HEK293 (cell line): Measurements from ENCODE around the gene JOSD1.

Experiments used
- CTCF ChIA-PET: fragments of 350-600 bp; formaldehyde crosslinking; extraction: SDS; loops from one replicate; lab custom pipeline; 2021; ENCODE audit warnings: antibody characterized with exemption; lab: Yijun Ruan, JAX
- POLR2A ChIA-PET: fragments of 300-600 bp; formaldehyde crosslinking; extraction: SDS; loops from one replicate; lab custom pipeline; 2020; ENCODE audit warnings: antibody characterized with exemption, inconsistent platforms; lab: Yijun Ruan, JAX
- H3K27ac ChIP-seq: fragments of 200-500 bp; sonication (Bioruptor generic); 2 replicates; pipeline ENCODE4 v1.5.1; 2014; ENCODE audit warnings: low read depth, low read length, control low read depth, inconsistent platforms; ENCODE audit errors: extremely low read depth
- H3K36me3 ChIP-seq, 2 experiments: fragments of 200-500 bp in 1 of 2; sonication (Bioruptor generic) in 1 of 2; 1 replicate in 1 of 2; 2 replicates in 1 of 2; pipeline ENCODE4 v1.5.1; 2014 to 2017; ENCODE audit warnings: inconsistent platforms in 2 of 2, low read length in 2 of 2; ENCODE audit not compliant: control insufficient read depth in 2 of 2, insufficient read depth in 1 of 2
- H3K4me1 ChIP-seq: fragments of 200-500 bp; sonication (Bioruptor generic); 2 replicates; pipeline ENCODE4 v1.5.1; 2014; ENCODE audit warnings: mild to moderate bottlenecking, low read length, inconsistent platforms; ENCODE audit not compliant: control insufficient read depth, insufficient read depth
- H3K4me3 ChIP-seq: 2 replicates; pipeline ENCODE4 v1.5.1; 2011; ENCODE audit warnings: low read depth, mild to moderate bottlenecking, control low read depth, low read length, moderate library complexity
- H3K9me3 ChIP-seq: fragments of 200-500 bp; sonication (Bioruptor generic); 2 replicates; pipeline ENCODE4 v1.5.1; 2014; ENCODE audit warnings: low read depth, low read length, inconsistent platforms; ENCODE audit not compliant: control insufficient read depth, insufficient read depth
- ATF2 ChIP-seq: fragments of 450-650 bp; formaldehyde crosslinking; IDR thresholded peaks from 2 replicates; pipeline ENCODE4 v1.5.1; 2016; ENCODE audit warnings: missing biosample characterization, missing genetic modification characterization, low read depth
- GFI1B ChIP-seq: fragments of 450-650 bp; formaldehyde crosslinking; IDR thresholded peaks from 2 replicates; pipeline ENCODE4 v1.5.1; 2016; ENCODE audit warnings: missing biosample characterization, missing genetic modification characterization
- GLIS1 ChIP-seq: fragments of 450-650 bp; formaldehyde crosslinking; IDR thresholded peaks from 2 replicates; pipeline ENCODE4 v1.5.1; 2016; ENCODE audit warnings: missing biosample characterization, missing genetic modification characterization
- IKZF3 ChIP-seq: fragments of 450-650 bp; IDR thresholded peaks from 2 replicates; pipeline ENCODE4 v1.5.0; 2018; ENCODE audit warnings: missing biosample characterization, mild to moderate bottlenecking, missing genetic modification characterization, moderate library complexity
- PRDM1 ChIP-seq: fragments of 450-650 bp; formaldehyde crosslinking; IDR thresholded peaks from 2 replicates; pipeline ENCODE4; 2016; ENCODE audit warnings: missing biosample characterization, missing genetic modification characterization
- PRDM4 ChIP-seq: fragments of 450-650 bp; formaldehyde crosslinking; IDR thresholded peaks from 2 replicates; pipeline ENCODE4 v1.5.1; 2017; ENCODE audit warnings: missing biosample characterization, missing genetic modification characterization
- SP3 ChIP-seq: fragments of 450-650 bp; formaldehyde crosslinking; IDR thresholded peaks from 2 replicates; pipeline ENCODE4 v1.5.1; 2016; ENCODE audit warnings: missing biosample characterization, missing genetic modification characterization
- WT1 ChIP-seq: fragments of 450-650 bp; formaldehyde crosslinking; IDR thresholded peaks from 2 replicates; pipeline ENCODE4 v1.5.1; 2016; ENCODE audit warnings: missing biosample characterization, missing genetic modification characterization
- ZBTB1 ChIP-seq: fragments of 450-650 bp; formaldehyde crosslinking; IDR thresholded peaks from 2 replicates; pipeline ENCODE4 v1.5.1; 2016; ENCODE audit warnings: missing biosample characterization, missing genetic modification characterization
- ZBTB17 ChIP-seq: fragments of 450-650 bp; formaldehyde crosslinking; IDR thresholded peaks from 2 replicates; pipeline ENCODE4 v1.5.1; 2016; ENCODE audit warnings: missing biosample characterization, missing genetic modification characterization
- ZBTB20 ChIP-seq: fragments of 450-650 bp; formaldehyde crosslinking; IDR thresholded peaks from 2 replicates; pipeline ENCODE4 v1.5.1; 2016; ENCODE audit warnings: missing biosample characterization, missing genetic modification characterization
- ZFP37 ChIP-seq: fragments of 450-650 bp; formaldehyde crosslinking; IDR thresholded peaks from 2 replicates; pipeline ENCODE4 v1.5.1; 2016; ENCODE audit warnings: missing biosample characterization, missing genetic modification characterization
- ZNF112 ChIP-seq: fragments of 450-650 bp; formaldehyde crosslinking; IDR thresholded peaks from 2 replicates; pipeline ENCODE4 v1.5.0; 2017; ENCODE audit warnings: missing biosample characterization, missing genetic modification characterization
- ZNF114 ChIP-seq: fragments of 450-650 bp; formaldehyde crosslinking; IDR thresholded peaks from 2 replicates; pipeline ENCODE4 v1.5.0; 2017; ENCODE audit warnings: missing biosample characterization, missing genetic modification characterization
- ZNF132 ChIP-seq: fragments of 450-650 bp; formaldehyde crosslinking; IDR thresholded peaks from 2 replicates; pipeline ENCODE4 v1.5.1; 2017; ENCODE audit warnings: missing biosample characterization, missing genetic modification characterization, borderline replicate concordance
- ZNF211 ChIP-seq: fragments of 450-650 bp; formaldehyde crosslinking; IDR thresholded peaks from 2 replicates; pipeline ENCODE4 v1.5.1; 2016; ENCODE audit warnings: low read depth, missing biosample characterization, missing genetic modification characterization
- ZNF24 ChIP-seq: fragments of 450-650 bp; formaldehyde crosslinking; IDR thresholded peaks from 2 replicates; pipeline ENCODE4 v1.5.1; 2016; ENCODE audit warnings: missing biosample characterization, missing genetic modification characterization
- ZNF350 ChIP-seq: fragments of 450-650 bp; formaldehyde crosslinking; IDR thresholded peaks from 2 replicates; pipeline ENCODE4 v1.5.0; 2017; ENCODE audit warnings: missing biosample characterization, mild to moderate bottlenecking, missing genetic modification characterization
- ZNF449 ChIP-seq: fragments of 450-650 bp; formaldehyde crosslinking; IDR thresholded peaks from 2 replicates; pipeline ENCODE4 v1.5.1; 2017; ENCODE audit warnings: missing biosample characterization, mild to moderate bottlenecking, missing genetic modification characterization, moderate library complexity
- ZNF530 ChIP-seq: fragments of 450-650 bp; formaldehyde crosslinking; IDR thresholded peaks from 2 replicates; pipeline ENCODE4 v1.5.1; 2016; ENCODE audit warnings: low read depth, missing biosample characterization, missing genetic modification characterization
- ZNF544 ChIP-seq: fragments of 450-650 bp; formaldehyde crosslinking; IDR thresholded peaks from 2 replicates; pipeline ENCODE4 v1.5.0; 2017; ENCODE audit warnings: missing biosample characterization, missing genetic modification characterization
- ZNF561 ChIP-seq: fragments of 450-650 bp; IDR thresholded peaks from 2 replicates; pipeline ENCODE4 v1.5.1; 2018; ENCODE audit warnings: missing biosample characterization, missing genetic modification characterization, borderline replicate concordance
- ZNF585B ChIP-seq: fragments of 450-650 bp; formaldehyde crosslinking; IDR thresholded peaks from 2 replicates; pipeline ENCODE4 v1.5.1; 2016; ENCODE audit warnings: missing biosample characterization, missing genetic modification characterization
- ZNF626 ChIP-seq: fragments of 450-650 bp; sonication (Bioruptor Pico); formaldehyde crosslinking; IDR thresholded peaks from 2 replicates; pipeline ENCODE4 v1.5.1; 2018; ENCODE audit warnings: missing biosample characterization, missing genetic modification characterization, inconsistent platforms
- ZNF660 ChIP-seq: fragments of 450-650 bp; IDR thresholded peaks from 2 replicates; pipeline ENCODE4 v1.5.1; 2018; ENCODE audit warnings: missing biosample characterization, mild to moderate bottlenecking, missing genetic modification characterization
- ZNF701 ChIP-seq: fragments of 450-650 bp; formaldehyde crosslinking; IDR thresholded peaks from 2 replicates; pipeline ENCODE4 v1.5.1; 2016; ENCODE audit warnings: missing biosample characterization, missing genetic modification characterization
- ZNF777 ChIP-seq: fragments of 450-650 bp; formaldehyde crosslinking; IDR thresholded peaks from 2 replicates; pipeline ENCODE4 v1.5.1; 2017; ENCODE audit warnings: missing biosample characterization, missing genetic modification characterization, borderline replicate concordance
- ZNF791 ChIP-seq: fragments of 450-650 bp; formaldehyde crosslinking; IDR thresholded peaks from 2 replicates; pipeline ENCODE4 v1.5.1; 2016; ENCODE audit warnings: missing biosample characterization, missing genetic modification characterization
- ZSCAN5A ChIP-seq: fragments of 450-650 bp; formaldehyde crosslinking; IDR thresholded peaks from 2 replicates; pipeline ENCODE4 v1.5.1; 2016; ENCODE audit warnings: missing biosample characterization, missing genetic modification characterization

JOSD1 gene

GRCh38 chr22:38652859-38653258, 47.9 kb downstream of the JOSD1 start (continued):
- no peak for TF ChIP-seq ZNF561 (tag by site-specific recombination)
- no peak for TF ChIP-seq ZNF350 (tag by site-specific recombination)
- no peak for TF ChIP-seq ZNF585B
- no peak for TF ChIP-seq ZNF777 (tag by site-specific recombination)
- no peak for TF ChIP-seq SP3

GRCh38 chr22:38649841-38650522, 50.8 kb downstream of the JOSD1 start:
- TF ChIP-seq GLIS1, result peak; percentile 41; the same call in 1 of the 2 replicates
- no peak for TF ChIP-seq ZFP37 (tag by site-specific recombination)
- TF ChIP-seq ZBTB17, result 0 out of 2 replicates have a peak, but pooled peaks have one; percentile 26
- no peak for TF ChIP-seq ZNF626 (tag by site-specific recombination)
- no peak for TF ChIP-seq ZNF114 (tag by site-specific recombination)
- TF ChIP-seq ZNF660 (tag by site-specific recombination), result no peak
- peak; percentile 34; the same call in 1 of the 2 replicates for TF ChIP-seq GFI1B (tag by site-specific recombination)
- no peak for TF ChIP-seq ZBTB1
- TF ChIP-seq IKZF3 (tag by site-specific recombination), result no peak
- no peak for TF ChIP-seq ZNF132 (tag by site-specific recombination)
- TF ChIP-seq ZSCAN5A (tag by site-specific recombination), result no peak
- no peak for TF ChIP-seq ZNF24
- TF ChIP-seq ATF2, result 0 out of 2 replicates have a peak, but pooled peaks have one; percentile 34
- TF ChIP-seq WT1 (tag by site-specific recombination), result no peak
- no peak for TF ChIP-seq PRDM4 (tag by site-specific recombination)
- TF ChIP-seq ZNF791 (tag by site-specific recombination), result no peak
- TF ChIP-seq ZNF701 (tag by site-specific recombination), result no peak
- peak; percentile 97 for TF ChIP-seq ZNF449 (tag by site-specific recombination)
- TF ChIP-seq ZNF530 (tag by site-specific recombination), result no peak
- no peak for TF ChIP-seq ZBTB20 (tag by site-specific recombination)
- TF ChIP-seq ZNF112, result no peak
- no peak for TF ChIP-seq ZNF211
- no peak for TF ChIP-seq PRDM1
- TF ChIP-seq ZNF544 (tag by site-specific recombination), result no peak
- no peaks in the 10 kb centered on the region for H3K4me1 ChIP-seq
- no peak overlapping the region for H3K27ac ChIP-seq
- ChIA-PET CTCF (no interaction called here), POLR2A (interaction anchor here (1.0 kb wide), 1 partner anchor 49 kb away, joined by 3 read pairs; no protein-coding TSS in a partner anchor)
- H3K36me3 ChIP-seq, result peaks cover 4 to 17% of the 10 kb centered on the region in 2 experiments; a peak in 2 of 3 replicates
- no peak overlapping the region for H3K4me3 ChIP-seq
- no peaks in the 10 kb centered on the region for H3K9me3 ChIP-seq
